Stimulated activated CD8-positive, alpha-beta memory T cell treated with anti-CD3 and anti-CD28 coated beads, Interleukin-15, amount 100 ng/mL, for 48 hours (primary cell): ENCODE measurements around the gene BID.

ENCODE experiments used
- DNase-seq, 2 donors: peaks; one replicate each; pipeline ENCODE4 v3.0.0-alpha.2; 2020; ENCODE audit warnings: low read depth in 2 of 2

BID gene

DNA sequence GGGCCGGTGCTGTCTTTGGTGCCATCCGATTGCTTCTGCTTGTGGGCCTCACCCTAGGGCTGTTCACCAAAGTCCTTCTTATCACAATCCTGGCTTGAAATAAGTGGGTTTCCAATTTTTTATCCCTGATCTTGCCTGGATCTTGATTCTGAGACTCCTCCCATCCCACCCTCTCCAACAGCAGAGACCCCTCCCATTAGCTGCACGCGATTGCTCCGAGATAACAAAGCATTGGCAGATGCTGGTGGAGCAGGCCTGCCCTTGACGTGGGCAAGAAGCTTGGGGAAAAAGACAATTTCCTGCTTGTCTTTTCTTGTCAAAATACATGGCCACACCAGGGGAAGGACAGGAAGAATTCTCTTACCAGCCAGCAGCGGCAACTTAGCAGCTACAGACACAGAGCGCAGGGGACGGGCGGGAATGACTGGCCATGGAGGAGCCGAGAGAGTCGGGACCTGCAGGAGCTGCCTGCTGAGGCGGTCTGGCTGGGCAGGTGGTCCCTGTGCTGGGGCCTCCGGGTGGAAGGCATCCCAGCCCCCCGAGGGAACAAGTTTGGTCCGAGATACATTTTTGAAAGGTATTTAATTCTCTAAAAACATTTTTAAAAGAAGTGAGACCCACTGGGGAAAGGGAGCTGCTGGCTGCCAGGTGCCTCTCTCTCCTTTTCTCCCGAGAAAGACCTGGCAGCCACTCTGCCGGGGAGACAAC, 9.7 kb upstream of the BID start:
- DNase-seq: no peak

DNA sequence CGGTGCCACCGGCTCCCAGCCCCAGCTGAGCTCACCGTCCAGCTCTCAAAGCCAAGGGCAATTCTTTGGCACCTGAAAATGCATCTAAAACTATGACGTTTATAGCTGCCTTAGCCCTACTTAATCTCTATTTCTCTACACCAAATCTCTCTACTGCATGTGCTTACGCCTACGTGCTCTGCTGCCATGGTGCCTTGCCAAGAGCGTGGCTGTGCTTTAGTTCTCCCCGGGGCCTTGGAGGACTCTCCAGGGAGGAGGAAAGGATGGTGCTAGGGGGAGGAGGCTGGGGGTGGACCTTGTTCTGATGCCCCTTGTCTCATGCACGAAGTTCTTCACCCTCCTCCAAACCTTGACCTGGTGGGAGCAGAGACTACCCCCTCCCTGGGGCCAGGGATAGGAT, 9.0 kb upstream of the BID start:
- no peak for DNase-seq

GRCh38 chr22:17782621-17783020, 8.4 kb upstream of the BID start:
- DNase-seq: no peak

GRCh38 chr22:17782158-17782557, 7.9 kb upstream of the BID start:
- DNase-seq: no peak

GRCh38 chr22:17781319-17782031, 7.2 kb upstream of the BID start:
- peak; percentile 45 to 63 for DNase-seq

DNA sequence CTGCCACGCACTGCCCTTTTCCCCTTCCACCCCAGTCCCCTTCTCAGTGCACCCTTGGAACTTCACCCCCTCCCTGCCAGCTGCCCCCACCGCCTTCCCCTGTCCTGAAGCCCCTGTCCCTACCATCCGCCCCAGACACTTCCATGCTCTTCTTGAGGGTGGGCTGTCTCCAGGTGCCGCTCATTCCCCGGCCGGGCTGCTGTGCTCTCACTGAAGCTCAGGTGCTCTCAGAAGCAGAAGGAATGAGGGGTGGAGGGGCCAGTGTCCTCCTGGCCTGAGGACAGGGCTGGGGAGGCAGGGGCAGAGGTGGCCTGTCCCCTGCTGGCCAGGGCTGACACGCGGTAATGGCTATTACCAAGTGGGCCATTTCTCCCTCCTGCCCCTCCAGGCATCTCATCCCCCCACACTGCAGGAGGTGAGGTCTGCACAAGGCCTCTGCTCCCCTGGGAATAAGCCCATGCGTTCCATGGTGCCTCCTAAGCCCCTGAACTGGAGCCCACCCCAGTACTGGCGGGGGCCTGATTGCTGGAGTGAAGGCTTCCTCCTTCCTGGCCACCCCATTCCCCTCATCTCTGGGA, 6.6 kb upstream of the BID start:
- DNase-seq: no peak

GRCh38 chr22:17780116-17780740, 6.0 kb upstream of the BID start:
- no peak for DNase-seq

- DNase-seq: no peak
Observed at GRCh38 chr22:17779286-17780115, 5.2 kb upstream of the BID start.

- DNase-seq: no peak
Observed at GRCh38 chr22:17778412-17778976, 4.2 kb upstream of the BID start.

DNA sequence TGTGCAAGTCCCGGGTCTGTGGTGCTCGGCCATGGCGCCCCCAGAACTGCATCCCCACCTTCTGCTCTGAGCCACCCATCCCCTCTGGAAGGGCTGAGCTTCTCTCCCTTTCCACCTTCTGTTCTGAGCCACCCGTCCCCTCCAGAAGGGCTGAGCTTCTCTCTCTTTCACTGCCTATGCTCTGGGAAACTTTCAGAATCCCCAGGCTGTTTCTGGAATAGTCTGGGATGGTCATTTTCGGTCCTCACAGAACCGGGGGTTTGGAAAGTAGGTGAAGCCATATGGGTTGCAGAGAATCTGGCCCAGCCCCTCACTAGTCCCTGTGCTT, 3.4 kb upstream of the BID start:
- no peak for DNase-seq

DNA sequence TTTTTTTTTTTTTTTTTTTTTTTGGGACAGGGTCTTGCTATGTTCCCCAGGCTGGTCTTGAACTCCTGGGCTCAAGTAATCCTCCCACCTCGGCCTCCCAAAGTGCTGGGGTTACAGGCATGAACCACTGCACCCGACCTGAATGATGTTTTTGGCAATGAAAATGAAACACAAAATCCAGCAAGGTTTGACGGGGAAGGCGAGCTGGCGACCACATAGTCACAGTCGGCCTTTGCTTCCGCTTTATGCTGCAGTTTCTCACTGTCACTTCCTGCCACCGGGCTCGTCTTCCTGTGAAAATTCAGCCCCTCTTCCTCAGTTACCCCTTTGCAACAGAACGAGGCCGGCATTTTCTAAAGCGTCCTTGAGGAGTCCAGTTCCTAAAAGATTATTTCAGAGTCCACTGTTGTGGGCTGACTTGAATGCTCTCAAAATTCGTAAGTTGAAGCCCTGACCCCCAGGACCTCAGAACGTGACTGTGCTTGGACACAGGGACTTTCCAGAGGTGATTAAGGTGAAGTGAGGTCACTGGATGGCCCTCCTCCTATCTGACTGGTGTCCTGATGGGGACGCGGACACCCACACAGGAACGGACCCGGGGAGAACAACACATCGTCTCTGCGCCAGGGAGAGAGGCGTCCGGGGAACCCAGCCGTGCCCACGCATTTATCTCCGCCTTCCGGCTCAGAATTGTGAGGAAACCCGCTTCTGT, 2.9 kb upstream of the BID start:
- peak; percentile 61 for DNase-seq

DNA sequence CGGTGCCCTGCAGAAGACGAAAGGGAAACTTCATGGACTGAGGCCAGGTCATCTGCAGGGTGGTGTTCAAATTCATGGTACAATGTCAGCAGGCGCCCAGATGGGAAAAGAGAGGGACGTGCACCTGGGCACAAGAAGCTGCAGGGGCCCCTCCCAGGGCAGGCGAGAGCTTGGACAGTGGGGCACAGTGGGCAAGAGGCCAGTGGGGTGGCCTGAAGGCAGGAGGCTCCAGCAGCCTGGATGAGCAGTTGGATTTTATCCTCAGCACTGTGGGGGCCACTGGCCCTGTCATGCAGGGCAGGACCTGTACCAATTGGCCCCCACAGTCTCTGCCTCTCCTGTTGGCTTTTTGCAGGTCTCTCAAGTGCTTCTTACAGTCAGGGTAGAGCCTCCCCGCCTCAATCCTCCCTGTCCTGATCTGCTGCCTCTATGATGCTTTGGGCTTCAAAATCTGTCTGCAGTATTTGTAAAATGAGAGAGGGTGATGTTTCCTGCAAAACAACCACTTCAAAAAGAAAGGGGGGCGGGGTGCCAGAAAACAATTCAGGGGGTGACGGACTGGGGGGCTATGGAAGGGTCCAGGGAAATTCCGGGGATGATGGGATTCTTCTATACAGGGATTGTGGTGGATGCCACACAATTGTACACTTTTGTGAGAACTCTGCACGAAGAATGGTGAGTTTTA, 1.7 kb upstream of the BID start:
- no peak for DNase-seq

- no peak for DNase-seq
Observed at GRCh38 chr22:17774926-17775685, 837 bp upstream of the BID start.

DNA sequence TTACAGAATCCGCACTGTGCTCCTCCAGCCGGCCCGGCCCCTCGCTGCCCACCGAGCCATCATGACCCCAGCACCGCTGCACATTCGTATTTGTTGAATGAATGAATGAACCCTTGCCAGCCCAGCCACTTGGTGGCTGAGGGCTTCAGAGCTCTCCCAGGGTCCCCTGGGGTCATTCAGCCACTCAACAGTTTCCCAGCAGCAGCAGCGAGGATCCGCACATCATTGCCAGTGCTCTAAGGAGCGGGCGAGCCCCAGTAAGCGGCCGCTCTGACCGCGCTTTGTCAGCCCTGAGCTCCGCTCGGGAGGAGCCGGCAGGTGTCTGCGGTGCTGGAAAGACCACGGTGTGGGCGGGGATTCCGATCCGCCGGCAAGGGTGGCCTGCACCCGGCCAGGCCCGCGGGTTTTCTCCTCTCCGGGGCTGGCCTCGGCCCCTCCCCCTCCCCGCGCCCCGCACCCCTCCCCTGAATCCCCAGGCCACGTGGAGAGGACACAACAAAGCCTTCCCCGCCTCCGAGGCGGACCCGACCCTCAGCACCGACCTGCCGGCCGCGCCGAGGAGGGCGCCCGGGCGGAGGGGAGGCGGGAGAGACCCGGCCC, 563 bp downstream of the BID start:
- DNase-seq: peak; percentile 60 to 70

- DNase-seq: no peak
Observed at GRCh38 chr22:17772958-17773605, 1.2 kb downstream of the BID start.

DNA sequence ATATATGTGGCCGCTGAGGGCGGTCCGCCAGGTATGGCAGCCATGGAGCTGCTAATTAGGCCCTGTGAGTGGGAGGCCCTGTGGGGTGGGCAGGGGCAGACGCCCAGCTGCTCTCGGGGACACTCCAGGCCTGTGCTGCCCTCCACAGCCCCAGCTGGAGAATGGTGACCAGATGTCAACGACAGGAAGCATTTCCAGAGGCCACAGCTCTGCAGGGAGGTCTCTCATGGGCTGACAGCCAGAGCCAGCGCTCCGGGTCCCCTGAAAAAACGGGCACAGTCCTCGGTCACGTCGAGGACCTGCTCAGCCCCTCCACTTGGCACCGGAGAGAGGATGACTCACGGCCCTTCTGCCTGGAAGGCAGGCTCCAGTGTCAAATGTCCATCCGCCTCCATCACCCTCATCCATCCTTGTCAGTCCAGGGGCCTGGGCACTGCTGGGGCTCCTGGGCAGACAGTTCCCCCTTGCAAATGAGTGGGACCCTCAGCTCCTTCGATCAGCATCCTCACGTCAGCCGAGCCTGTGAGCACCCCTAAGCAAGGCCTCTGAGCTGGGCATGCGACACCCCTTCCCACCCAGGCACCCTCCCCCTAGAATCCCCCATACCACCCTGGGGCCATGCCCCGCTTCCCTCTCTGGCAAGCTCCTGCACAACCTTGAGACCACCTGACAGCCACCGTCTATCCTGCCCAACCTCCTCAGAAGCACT, 1.9 kb downstream of the BID start:
- DNase-seq: no peak

DNA sequence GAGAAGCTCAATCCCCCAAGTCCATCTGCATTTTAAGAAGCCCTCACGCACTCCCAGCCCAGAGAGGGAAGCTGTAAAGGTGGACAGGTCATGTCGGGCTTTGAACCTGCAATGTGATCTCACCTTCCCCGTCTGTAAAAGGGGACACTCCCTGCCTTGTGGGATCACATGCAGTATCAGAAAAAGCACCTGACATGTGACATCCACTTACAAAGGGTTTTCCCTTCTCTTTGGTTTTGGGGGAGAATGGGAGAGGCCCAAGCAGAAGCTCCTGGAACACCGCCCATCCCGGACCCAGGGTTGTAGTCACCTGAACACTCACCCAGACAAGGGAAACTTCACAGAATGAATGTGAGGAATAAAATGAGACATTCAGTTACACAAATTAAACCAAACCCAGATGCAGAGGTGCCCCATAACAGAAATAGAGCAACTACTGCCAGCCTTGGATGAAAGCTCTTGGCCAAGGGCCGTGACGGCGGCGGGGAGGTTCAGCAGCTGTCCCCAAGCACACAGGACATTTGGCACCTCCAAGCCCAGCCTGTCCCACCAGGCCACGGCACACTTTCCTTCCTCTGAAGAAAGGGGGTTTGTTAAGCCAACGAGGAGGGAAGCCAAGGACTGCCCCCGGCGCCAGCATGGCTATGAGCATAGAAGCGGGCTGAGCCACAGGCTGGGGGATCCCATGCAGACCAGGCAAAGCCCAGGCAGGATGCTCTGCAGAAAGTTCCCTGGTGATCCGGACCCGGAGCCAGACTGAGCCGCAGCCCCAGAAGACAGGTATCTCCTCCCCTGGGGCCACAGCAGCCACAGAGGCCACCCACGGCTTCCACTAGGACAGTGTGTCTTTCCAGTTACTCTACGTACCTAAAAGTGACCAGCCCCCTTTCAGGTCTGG, 3.8 kb downstream of the BID start:
- no peak for DNase-seq
